H9 (cell line): ENCODE measurements around the gene PCOLCE2. TPM values are rescaled to one million over a fixed set of nuclear protein-coding genes. Genes with fewer than 3 reads are reported as not detected.

Source experiments
- DNase-seq: peaks from one replicate; pipeline ENCODE4 v3.0.0-alpha.2; 2017
- H2AFZ ChIP-seq: one replicate; pipeline ENCODE4 v1.6.1; 2013; ENCODE audit warnings: mild to moderate bottlenecking, low read length, control low read depth, moderate library complexity
- H2AK5ac ChIP-seq: 2 replicates; pipeline ENCODE4 v1.6.1; 2013; ENCODE audit warnings: low read length, control low read depth, mixed read lengths; ENCODE audit not compliant: insufficient read length
- H2BK120ac ChIP-seq: one replicate; pipeline ENCODE4 v1.6.1; 2013; ENCODE audit warnings: low read depth, mild to moderate bottlenecking, low read length, control low read depth, inconsistent platforms; ENCODE audit not compliant: poor library complexity, severe bottlenecking
- H2BK12ac ChIP-seq: 2 replicates; pipeline ENCODE4 v1.6.1; 2013; ENCODE audit warnings: low read length, control low read depth, mixed read lengths, low read depth; ENCODE audit not compliant: insufficient read length
- H2BK15ac ChIP-seq: 2 replicates; pipeline ENCODE4 v1.6.1; 2013; ENCODE audit warnings: low read depth, low read length, control low read depth
- H2BK20ac ChIP-seq: one replicate; pipeline ENCODE4 v1.6.1; 2013; ENCODE audit warnings: low read depth, mild to moderate bottlenecking, low read length, control low read depth, inconsistent platforms; ENCODE audit not compliant: poor library complexity, severe bottlenecking
- H2BK5ac ChIP-seq: 2 replicates; pipeline ENCODE4 v1.6.1; 2013; ENCODE audit warnings: low read length, control low read depth, mixed read lengths; ENCODE audit not compliant: insufficient read length
- H3K14ac ChIP-seq: 2 replicates; pipeline ENCODE4 v1.6.1; 2013; ENCODE audit warnings: low read length, control low read depth; ENCODE audit not compliant: insufficient read depth
- H3K18ac ChIP-seq: 2 replicates; pipeline ENCODE4 v1.6.1; 2013; ENCODE audit warnings: low read depth, mild to moderate bottlenecking, mixed read lengths, low read length, control low read depth; ENCODE audit not compliant: insufficient read length
- H3K23ac ChIP-seq: 2 replicates; pipeline ENCODE4 v1.6.1; 2013; ENCODE audit warnings: low read length, control low read depth, mixed read lengths, low read depth; ENCODE audit not compliant: insufficient read length
- H3K23me2 ChIP-seq: 2 replicates; pipeline ENCODE4 v1.6.1; 2013; ENCODE audit warnings: low read depth, mild to moderate bottlenecking, mixed read lengths, low read length, control low read depth; ENCODE audit not compliant: insufficient read length, poor library complexity, severe bottlenecking
- H3K27ac ChIP-seq: 2 replicates; pipeline ENCODE4 v1.5.1; 2013; ENCODE audit warnings: low read length, control low read depth, mixed read lengths, low read depth; ENCODE audit not compliant: insufficient read length
- H3K27me3 ChIP-seq: 2 replicates; pipeline ENCODE4 v1.6.1; 2013; ENCODE audit warnings: low read length, control low read depth, inconsistent platforms; ENCODE audit not compliant: insufficient read depth
- H3K4ac ChIP-seq: 2 replicates; pipeline ENCODE4 v1.6.1; 2013; ENCODE audit warnings: low read depth, mild to moderate bottlenecking, control low read depth, inconsistent platforms, low read length, moderate library complexity
- H3K4me1 ChIP-seq: 2 replicates; pipeline ENCODE4 v1.6.1; 2013; ENCODE audit warnings: low read length, control low read depth, inconsistent platforms; ENCODE audit not compliant: insufficient read depth
- H3K4me2 ChIP-seq: 2 replicates; pipeline ENCODE4 v1.6.1; 2013; ENCODE audit warnings: low read length, control low read depth, mixed read lengths; ENCODE audit not compliant: insufficient read length, insufficient read depth
- H3K56ac ChIP-seq: 2 replicates; pipeline ENCODE4 v1.6.1; 2013; ENCODE audit warnings: low read depth, mild to moderate bottlenecking, mixed read lengths, low read length, control low read depth; ENCODE audit not compliant: insufficient read length
- H3K79me1 ChIP-seq: 2 replicates; pipeline ENCODE4 v1.6.1; 2013; ENCODE audit warnings: low read depth, mild to moderate bottlenecking, moderate library complexity, low read length, control low read depth, inconsistent platforms; ENCODE audit not compliant: insufficient read depth, poor library complexity, severe bottlenecking
- H3K79me2 ChIP-seq: 2 replicates; pipeline ENCODE4 v1.6.1; 2013; ENCODE audit warnings: low read length, control low read depth, inconsistent platforms; ENCODE audit not compliant: insufficient read depth
- H3K9ac ChIP-seq: 2 replicates; pipeline ENCODE4 v1.6.1; 2013; ENCODE audit warnings: low read length, control low read depth, mixed read lengths; ENCODE audit not compliant: insufficient read length; ENCODE audit errors: extremely low read depth
- H3K9me3 ChIP-seq: one replicate; pipeline ENCODE4 v1.6.1; 2013; ENCODE audit warnings: low read depth, low read length, inconsistent platforms; ENCODE audit not compliant: control insufficient read depth
- H3T11ph ChIP-seq: one replicate; pipeline ENCODE4 v1.6.1; 2013; ENCODE audit warnings: mild to moderate bottlenecking, low read length, control low read depth, inconsistent platforms
- H4K20me1 ChIP-seq: one replicate; pipeline ENCODE4 v1.6.1; 2013; ENCODE audit not compliant: control insufficient read depth, insufficient read length, insufficient read depth
- H4K5ac ChIP-seq: 2 replicates; pipeline ENCODE4 v1.6.1; 2013; ENCODE audit warnings: low read depth, mild to moderate bottlenecking, mixed read lengths, low read length, control low read depth; ENCODE audit not compliant: insufficient read length
- H4K8ac ChIP-seq: replicated peaks from 2 replicates; pipeline ENCODE4 v1.6.1; 2013; ENCODE audit warnings: low read length, control low read depth, mixed read lengths, low read depth; ENCODE audit not compliant: insufficient read length
- H4K91ac ChIP-seq: 2 replicates; pipeline ENCODE4 v1.6.1; 2013; ENCODE audit warnings: low read depth, mild to moderate bottlenecking, moderate library complexity, mixed read lengths, low read length, control low read depth; ENCODE audit not compliant: insufficient read length
- H3K27ac Mint-ChIP-seq, 3 experiments: 2 replicates in 2 of 3; 3 replicates in 1 of 3; pipeline ENCODE4 v1.8.0; 2020 to 2021; ENCODE audit warnings: mixed read lengths in 3 of 3, mild to moderate bottlenecking in 1 of 3, moderate library complexity in 1 of 3
- H3K27me3 Mint-ChIP-seq: 2 replicates; pipeline ENCODE4 v1.8.0; 2021; ENCODE audit warnings: low read depth, mild to moderate bottlenecking, moderate library complexity, mixed read lengths
- H3K36me3 Mint-ChIP-seq, 3 experiments: 2 replicates in 2 of 3; 3 replicates in 1 of 3; pipeline ENCODE4 v1.8.0; 2020 to 2021; ENCODE audit warnings: low read depth in 3 of 3, mixed read lengths in 3 of 3; ENCODE audit not compliant: insufficient read depth in 1 of 3
- H3K4me1 Mint-ChIP-seq, 2 experiments: 2 replicates each; pipeline ENCODE4 v1.8.0; 2020; ENCODE audit warnings: mixed read lengths in 2 of 2
- H3K4me3 Mint-ChIP-seq, 2 experiments: 2 replicates in 1 of 2; 3 replicates in 1 of 2; pipeline ENCODE4 v1.8.0; 2020 to 2021; ENCODE audit warnings: mild to moderate bottlenecking in 2 of 2, mixed read lengths in 2 of 2, moderate library complexity in 1 of 2
- H3K9me3 Mint-ChIP-seq, 2 experiments: 2 replicates in 1 of 2; 3 replicates in 1 of 2; pipeline ENCODE4 v1.8.0; 2020; ENCODE audit warnings: mild to moderate bottlenecking in 2 of 2, mixed read lengths in 2 of 2, moderate library complexity in 1 of 2
- WGBS: extraction: QIAGEN DNeasy Blood & Tissue Kit; methylation state at CpG from one replicate; pipeline ENCODE4 v1.1.7; 2013; ENCODE audit warnings: missing lambda C conversion rate, low lambda C conversion rate, mixed read lengths; ENCODE audit not compliant: insufficient read length; ENCODE audit errors: extremely low coverage; 5-methylcytosine and 5-hydroxymethylcytosine counted together
- total RNA-seq: library from RNA; stranded (reverse); gene quantifications from 2 replicates; pipeline ENCODE4 v1.2.1, GENCODE V29; 2021
- TF ChIP-seq, protein P1 (sequence below): fragments of 200-600 bp; sonication (generic); conservative IDR thresholded peaks from 3 replicates; pipeline ENCODE4 v1.8.0; 2021; ENCODE audit warnings: antibody characterized with exemption, mild to moderate bottlenecking

The PCOLCE2 gene
- total RNA-seq, 1 experiment from 2014 or later = 9.2 TPM

DNA sequence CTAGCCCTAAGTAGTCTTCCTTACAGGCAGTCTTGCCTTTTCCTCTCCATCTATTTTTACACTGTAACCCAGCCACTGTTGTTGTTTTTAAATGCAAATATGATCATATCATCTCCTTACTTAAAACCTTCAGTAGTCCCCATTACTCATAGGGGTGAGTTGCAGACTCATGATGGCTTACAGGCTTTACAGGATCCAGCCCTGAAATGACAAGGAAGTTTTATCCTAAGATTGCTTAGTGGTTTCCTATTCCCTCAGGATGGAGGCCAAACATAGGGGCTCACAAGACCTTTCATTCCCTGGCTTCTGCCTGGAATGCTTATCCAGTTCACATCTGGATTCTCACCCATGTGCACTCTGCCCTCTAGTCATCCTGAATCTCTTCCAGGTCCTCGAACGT is 27.7 kb upstream of the PCOLCE2 start:
- no peak overlapping the region for H2BK5ac ChIP-seq
- H3K4me1 ChIP-seq = no peaks in the 10 kb centered on the region
- no peak overlapping the region for H3K27ac ChIP-seq
- H2BK20ac ChIP-seq = no peak overlapping the region
- no peak overlapping the region for H2BK15ac ChIP-seq
- H2AFZ ChIP-seq = no peak overlapping the region
- H3K79me2 ChIP-seq = no peaks in the 10 kb centered on the region
- no CpG with 5 or more reads among the region's 2 CpGs for WGBS
- TF ChIP-seq, protein P1, sequence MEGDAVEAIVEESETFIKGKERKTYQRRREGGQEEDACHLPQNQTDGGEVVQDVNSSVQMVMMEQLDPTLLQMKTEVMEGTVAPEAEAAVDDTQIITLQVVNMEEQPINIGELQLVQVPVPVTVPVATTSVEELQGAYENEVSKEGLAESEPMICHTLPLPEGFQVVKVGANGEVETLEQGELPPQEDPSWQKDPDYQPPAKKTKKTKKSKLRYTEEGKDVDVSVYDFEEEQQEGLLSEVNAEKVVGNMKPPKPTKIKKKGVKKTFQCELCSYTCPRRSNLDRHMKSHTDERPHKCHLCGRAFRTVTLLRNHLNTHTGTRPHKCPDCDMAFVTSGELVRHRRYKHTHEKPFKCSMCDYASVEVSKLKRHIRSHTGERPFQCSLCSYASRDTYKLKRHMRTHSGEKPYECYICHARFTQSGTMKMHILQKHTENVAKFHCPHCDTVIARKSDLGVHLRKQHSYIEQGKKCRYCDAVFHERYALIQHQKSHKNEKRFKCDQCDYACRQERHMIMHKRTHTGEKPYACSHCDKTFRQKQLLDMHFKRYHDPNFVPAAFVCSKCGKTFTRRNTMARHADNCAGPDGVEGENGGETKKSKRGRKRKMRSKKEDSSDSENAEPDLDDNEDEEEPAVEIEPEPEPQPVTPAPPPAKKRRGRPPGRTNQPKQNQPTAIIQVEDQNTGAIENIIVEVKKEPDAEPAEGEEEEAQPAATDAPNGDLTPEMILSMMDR = no peak
- Mint-ChIP-seq H3K36me3 (no peaks in the 10 kb centered on the region), H3K9me3 (no peaks in the 10 kb centered on the region), H3K27me3 (no peaks in the 10 kb centered on the region), H3K27ac (no peak overlapping the region), H3K4me3 (no peak overlapping the region), H3K4me1 (peaks cover 2 to 3% of the 10 kb centered on the region in 2 experiments; a peak in 3 of 4 replicates)
- no peak overlapping the region for H3K23ac ChIP-seq
- H2AK5ac ChIP-seq = no peak overlapping the region
- no peaks in the 10 kb centered on the region for H3K79me1 ChIP-seq
- H4K5ac ChIP-seq = no peak overlapping the region
- H3K18ac ChIP-seq = no peak overlapping the region
- H4K91ac ChIP-seq = no peak overlapping the region
- no peak for DNase-seq
- no peak overlapping the region for H3K14ac ChIP-seq
- no peak overlapping the region for H3K56ac ChIP-seq
- H3T11ph ChIP-seq = no peak overlapping the region
- H3K4ac ChIP-seq = no peak overlapping the region
- no peaks in the 10 kb centered on the region for H3K27me3 ChIP-seq
- no peak overlapping the region for H2BK12ac ChIP-seq
- H4K20me1 ChIP-seq = no peaks in the 10 kb centered on the region
- no peak overlapping the region for H3K4me2 ChIP-seq
- H4K8ac ChIP-seq = no peak overlapping the region
- no peaks in the 10 kb centered on the region for H3K23me2 ChIP-seq
- H3K9ac ChIP-seq = no peak overlapping the region
- H3K9me3 ChIP-seq = no peaks in the 10 kb centered on the region
- H2BK120ac ChIP-seq = no peak overlapping the region
